HG03064 (cell line): ENCODE data around the gene EEFSEC.

Source experiments
- ATAC-seq: cut with Tn5 transposase; IDR thresholded peaks from one replicate; pipeline ENCODE4 v1.9.1; 2021; ENCODE audit warnings: low read depth; ENCODE audit not compliant: unreplicated experiment

EEFSEC gene

GRCh38 chr3:128281461-128282367 lies 128.4 kb downstream of the EEFSEC start:
- ATAC-seq: no peak

GRCh38 chr3:128282380-128283196 lies 129.3 kb downstream of the EEFSEC start:
- no peak for ATAC-seq

DNA sequence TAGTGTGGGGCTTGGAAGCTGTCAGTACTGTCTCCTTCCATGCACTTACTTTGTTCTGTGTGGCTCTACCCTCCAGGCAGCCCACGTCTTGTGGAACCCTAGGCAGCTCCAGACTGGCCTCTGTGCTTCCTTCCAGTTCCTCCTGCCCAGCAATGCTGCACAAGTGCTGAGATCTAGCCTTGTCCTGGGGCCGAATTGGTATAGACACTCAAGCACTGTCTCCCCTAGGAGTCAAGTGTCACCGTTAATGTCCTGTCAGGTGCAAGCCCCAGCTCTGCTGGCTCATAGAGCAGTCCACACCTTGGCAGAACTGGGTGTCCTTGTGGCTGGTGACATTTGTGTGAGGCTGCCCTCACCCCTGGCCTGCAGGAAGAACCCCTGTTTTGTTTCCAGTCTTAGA lies 130.1 kb downstream of the EEFSEC start:
- no peak for ATAC-seq

DNA sequence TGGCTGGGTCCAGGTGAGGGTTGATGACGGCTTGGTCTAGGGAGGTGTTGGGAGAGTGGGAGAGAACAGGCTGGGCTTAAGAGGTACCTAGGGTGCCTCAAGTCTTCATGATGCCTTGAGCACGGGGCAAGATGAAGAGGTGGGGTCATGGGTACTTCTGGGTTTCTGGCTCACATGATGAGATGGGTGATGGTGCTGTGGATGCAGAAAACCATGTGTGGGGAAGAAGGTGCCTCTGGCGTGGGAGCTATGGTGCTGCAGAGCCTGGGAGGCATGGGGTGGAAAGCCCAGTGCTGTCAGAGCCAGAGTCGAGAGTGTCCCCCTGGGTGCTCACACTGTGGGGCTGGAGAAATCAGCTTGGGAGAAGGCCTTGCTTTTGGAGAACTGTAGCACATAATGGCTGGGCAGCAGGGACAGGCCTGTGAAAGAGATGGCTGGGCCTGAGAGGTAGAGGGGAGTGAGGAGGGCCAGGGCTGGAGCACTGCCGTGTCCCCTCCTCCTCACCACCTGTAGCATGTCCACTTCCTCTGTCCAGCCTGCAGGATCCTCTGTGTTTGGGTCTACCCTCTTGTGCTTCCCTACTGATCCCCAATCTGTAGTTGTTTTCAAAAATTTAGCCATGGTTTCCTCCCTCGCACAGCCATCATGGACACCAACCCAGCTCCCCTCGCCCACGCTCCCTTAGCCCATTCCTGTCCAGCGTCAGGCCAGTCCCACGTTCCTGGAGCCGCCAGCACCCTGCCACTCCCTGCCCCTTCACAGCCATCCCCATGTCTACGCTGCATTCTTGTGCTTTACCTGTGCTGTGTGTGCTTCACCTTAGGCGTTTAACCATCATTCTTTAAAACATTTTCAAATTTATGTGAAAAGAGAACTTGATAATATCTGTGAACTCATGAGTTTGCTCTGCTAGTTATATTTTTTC lies 132.0 kb downstream of the EEFSEC start:
- ATAC-seq: no peak

GRCh38 chr3:128285967-128286321 lies 132.7 kb downstream of the EEFSEC start:
- no peak for ATAC-seq

GRCh38 chr3:128286691-128287090 lies 133.4 kb downstream of the EEFSEC start:
- ATAC-seq: no peak

GRCh38 chr3:128287216-128287615 lies 133.9 kb downstream of the EEFSEC start:
- no peak for ATAC-seq

DNA sequence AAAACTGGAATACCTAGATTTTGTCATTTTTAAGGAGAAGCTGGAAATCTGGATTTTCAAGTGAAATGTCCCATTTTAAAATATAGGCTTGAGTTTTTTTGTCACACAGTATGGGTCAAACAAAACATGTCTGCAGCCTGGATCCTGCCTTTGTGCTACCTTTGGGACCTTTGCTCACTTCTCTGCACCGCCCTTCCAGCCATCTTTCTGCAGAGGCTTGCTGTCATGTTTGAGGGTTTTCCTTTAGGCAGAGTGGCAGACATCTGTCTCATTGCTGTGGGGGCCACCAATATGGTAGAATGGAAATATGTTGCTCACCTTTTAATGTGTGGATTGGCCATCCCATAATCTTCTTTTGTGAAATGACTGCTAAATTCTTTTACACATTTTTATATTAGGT lies 136.3 kb downstream of the EEFSEC start:
- no peak for ATAC-seq

DNA sequence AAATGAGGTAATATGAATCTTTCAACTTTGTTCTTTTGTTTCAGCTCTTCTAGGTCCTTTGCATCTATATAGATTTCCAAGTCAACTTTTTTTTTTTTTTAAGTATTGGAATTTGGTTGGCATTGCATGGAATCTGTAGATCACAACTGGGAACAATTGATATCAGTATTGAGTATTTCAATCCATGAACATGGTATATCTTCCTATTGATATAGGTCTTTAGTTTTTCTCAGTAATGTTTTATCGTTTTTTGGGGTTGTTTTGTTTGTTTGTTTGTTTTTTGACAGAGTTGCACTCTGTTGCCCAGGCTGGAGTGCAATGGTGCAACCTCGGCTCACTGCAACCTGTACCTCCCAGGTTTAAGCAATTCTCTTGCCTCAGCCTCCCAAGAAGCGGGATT lies 137.2 kb downstream of the EEFSEC start:
- ATAC-seq: no peak

DNA sequence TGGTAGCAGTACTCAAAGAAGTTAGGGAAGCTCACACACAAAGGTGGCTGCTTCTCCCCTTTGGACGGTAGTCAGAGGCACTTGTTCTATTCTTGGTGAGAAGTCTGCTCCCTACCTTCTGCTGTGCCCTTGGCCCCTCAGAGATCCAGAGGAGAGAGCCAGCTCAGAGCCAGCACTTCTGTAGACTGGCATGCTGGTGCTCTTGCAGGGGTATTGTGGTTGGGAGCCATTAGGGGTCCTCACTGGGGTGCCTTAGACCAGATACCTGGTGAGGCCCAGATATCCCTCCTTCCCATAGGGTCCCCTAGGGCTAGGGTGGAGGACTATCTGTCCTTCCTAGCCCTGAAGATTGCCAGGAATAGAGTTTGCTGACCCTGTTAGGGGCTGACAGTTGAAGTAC lies 140.6 kb downstream of the EEFSEC start:
- no peak for ATAC-seq

DNA sequence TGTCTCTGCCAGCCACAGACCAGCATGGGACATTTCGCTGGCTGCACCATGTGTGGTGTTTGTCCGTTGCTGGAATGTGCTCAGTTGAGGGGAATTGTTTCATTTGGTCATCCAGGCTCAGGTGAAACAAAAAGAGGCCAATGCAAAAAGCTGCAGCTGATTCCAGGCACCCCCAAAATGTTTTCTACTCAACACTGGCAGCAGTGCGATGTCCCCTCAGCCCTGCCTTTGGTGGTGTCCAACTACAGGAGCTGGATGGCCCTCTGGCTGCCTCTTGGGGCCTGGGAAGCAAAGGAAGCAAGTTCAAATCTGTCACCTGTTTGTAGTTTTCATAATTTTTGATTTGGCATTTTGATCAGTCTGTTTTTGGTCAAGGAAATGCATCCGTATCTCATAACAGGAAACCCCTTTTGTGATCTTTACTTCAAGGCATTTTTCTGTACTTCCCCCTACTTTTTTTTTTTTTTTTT lies 141.8 kb downstream of the EEFSEC start:
- no peak for ATAC-seq

DNA sequence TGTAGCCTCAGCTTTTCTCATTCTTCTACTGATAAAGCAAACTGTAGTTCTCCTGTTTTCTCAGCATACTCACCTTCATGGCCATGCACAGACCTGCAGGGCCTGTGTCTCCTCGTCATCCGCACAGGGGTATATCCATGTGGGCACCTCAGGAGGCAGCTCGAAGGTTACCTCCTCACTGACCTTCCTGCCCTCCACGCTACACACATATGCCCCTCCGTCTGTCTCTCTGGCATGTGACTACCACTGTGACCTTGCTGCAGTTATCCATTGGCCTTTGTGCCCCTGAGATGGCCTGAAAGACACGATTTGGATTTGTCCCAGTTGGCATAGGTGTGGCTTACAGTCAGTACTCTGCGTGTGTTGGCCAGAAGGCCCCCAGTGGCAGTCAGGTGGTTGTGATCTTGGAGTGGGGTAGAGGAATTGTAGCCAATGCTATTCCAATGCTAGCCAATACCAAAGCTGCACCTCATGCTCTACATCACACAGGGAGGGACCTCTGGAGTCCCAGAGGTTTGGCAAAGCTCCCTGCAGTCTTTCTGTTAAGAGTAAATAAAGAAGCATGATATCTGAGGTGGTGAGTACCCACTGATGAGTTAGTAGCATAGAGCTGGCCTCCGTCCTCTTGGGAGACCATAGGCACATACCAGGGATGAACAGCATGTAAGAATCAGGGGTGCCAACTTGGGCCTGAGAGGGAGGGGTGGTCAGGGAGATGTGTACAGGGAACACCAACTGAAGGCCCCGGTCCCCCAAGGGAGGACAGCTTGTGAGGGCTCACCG lies 143.4 kb downstream of the EEFSEC start:
- no peak for ATAC-seq

DNA sequence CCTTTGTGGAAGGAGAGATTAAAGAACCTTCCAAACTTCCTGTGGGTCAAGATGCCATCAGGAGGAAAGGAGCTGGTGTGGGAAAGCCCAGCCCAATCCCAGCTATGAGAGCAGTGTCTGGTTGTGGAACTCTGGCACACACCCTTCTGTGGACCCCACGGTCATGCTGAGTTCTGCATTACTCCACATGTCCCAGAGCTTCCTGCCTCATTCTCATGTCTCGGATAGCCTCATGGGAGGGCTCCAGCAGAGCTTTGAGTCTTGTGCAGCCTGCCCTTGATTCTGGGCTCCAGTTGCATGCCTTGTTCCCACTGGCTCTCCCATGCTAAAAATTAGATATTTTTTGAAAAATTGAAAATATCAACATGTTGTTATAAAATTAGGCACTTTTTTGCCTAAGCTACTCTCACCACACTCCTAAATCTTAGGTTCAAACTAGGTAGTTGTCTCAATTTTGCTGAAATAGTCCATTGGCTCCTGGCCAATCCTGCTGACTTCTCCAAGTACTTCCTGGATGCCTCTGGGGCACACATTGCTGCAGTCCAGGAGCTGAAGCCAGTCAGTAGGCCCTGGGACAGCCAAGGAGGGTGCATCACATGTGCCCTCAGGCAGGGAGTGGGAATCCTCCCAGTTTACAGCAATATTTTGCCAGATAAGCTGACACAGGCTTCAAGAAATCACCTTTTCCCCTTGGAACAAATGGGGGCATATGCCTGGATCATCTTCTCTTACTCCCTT lies 144.3 kb downstream of the EEFSEC start:
- ATAC-seq: no peak

DNA sequence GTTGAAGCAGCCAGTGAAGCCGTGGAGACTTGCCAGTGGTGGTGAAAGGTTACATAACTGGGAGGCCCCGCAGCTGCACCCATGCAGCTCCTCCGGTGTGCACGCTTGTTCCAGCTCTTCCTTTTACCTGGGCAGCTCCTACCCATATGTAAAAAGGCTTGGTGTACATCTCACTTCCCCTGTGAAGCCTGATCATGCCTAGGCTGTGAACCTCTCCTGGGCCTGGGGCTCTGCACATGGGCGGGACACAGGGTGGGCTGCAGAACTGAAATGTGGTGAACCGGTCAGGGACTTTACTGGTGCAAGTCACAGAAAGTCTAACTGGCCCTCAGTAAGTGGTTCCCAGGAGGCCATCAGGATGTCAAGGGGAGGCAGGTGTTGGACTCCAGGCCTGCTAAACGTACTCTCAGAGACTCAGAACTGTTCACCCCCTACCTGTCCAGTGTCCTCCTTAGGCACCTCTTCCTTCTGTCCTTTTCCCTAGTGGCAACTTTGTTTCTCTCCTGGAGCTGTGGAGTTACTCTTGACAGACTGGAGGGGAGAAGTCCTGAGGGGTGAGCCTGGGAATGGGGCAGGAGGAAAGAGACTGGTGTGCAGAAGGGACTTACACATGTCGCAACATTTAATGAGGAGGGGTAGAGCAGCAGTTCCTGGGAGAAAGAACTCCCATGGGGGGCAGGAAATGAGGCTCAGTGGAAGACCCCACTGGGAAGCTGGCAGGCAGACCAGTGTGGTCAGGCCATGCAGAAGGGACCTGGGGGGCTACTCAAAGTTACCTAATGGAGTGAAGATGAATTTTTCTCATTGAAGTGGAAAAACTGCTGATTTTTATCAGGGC lies 148.1 kb downstream of the EEFSEC start:
- no peak for ATAC-seq

- ATAC-seq: no peak
These were observed 153.2 kb downstream of the EEFSEC start for GRCh38 chr3:128306481-128306880.

GRCh38 chr3:128307029-128307633 lies 153.8 kb downstream of the EEFSEC start:
- no peak for ATAC-seq

- ATAC-seq: no peak
These were observed 154.6 kb downstream of the EEFSEC start for GRCh38 chr3:128307781-128308469.
